Kidney epithelial cell (primary cell): ENCODE measurements around the gene E2F2. TPM values are rescaled to one million over a fixed set of nuclear protein-coding genes. Genes with fewer than 3 reads are reported as not detected.

Source experiments
- DNase-seq: peaks from one replicate; pipeline ENCODE4 v3.0.0-alpha.2; 2010; ENCODE audit warnings: low read depth
- H3K27me3 ChIP-seq: 2 replicates; pipeline ENCODE4 v1.6.0; 2011; ENCODE audit warnings: low read length; ENCODE audit not compliant: control insufficient read depth, insufficient read depth
- H3K36me3 ChIP-seq: 2 replicates; pipeline ENCODE4 v1.5.1; 2011; ENCODE audit warnings: low read length; ENCODE audit not compliant: control insufficient read depth, insufficient read depth
- H3K4me3 ChIP-seq: 2 replicates; pipeline ENCODE4 v1.5.1; 2011; ENCODE audit warnings: low read depth, mild to moderate bottlenecking, control low read depth, low read length
- total RNA-seq: library from RNA; depleted of rRNA; stranded (reverse); fragments of >200 nt; gene quantifications from 2 replicates; pipeline ENCODE4 v1.2.3, GENCODE V29; 2015
- TF ChIP-seq, protein P1 (sequence below): IDR thresholded peaks from 2 replicates; pipeline ENCODE4 v1.5.1; 2011; ENCODE audit warnings: mild to moderate bottlenecking, moderate library complexity, low read length, control low read depth, inconsistent platforms; ENCODE audit not compliant: insufficient read depth, poor library complexity, severe bottlenecking

E2F2 gene
- total RNA-seq, 1 donor from 2014 or later = 0.13 TPM

DNA sequence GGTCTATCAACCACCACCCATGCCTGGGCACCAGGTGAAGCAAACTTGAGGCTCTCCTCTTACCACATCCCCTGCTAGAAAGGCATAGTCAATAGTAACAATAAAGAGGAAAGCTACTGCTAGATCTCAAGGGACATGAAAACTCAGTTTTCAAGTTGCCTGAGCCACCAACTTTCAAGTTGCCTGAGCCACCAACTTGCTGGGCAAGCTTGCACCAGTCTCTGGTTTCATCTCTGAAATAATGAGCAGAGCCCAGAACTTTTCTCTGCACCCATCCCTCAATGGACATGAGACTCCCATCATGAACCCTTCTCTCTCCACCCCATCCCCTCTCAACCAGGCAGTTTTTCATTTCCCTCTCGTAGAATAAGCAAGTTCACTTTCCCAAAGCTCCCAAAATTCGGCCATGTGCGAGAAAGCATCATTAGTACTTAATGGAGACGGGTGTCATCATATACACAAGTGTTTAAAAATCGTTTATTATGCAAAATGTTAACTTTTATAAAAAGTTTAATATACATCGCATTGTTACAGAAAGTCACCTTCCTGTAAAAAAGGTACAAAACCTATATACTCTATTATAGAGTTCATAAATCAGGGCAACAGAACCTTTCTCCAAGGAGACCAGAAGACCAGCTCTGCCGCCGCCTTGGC, 26.6 kb upstream of the E2F2 start:
- no peak for DNase-seq
- H3K4me3 ChIP-seq = peak overlapping the region; percentile 74
- H3K36me3 ChIP-seq = no peaks in the 10 kb centered on the region
- H3K27me3 ChIP-seq = no peaks in the 10 kb centered on the region
- TF ChIP-seq, protein P1, sequence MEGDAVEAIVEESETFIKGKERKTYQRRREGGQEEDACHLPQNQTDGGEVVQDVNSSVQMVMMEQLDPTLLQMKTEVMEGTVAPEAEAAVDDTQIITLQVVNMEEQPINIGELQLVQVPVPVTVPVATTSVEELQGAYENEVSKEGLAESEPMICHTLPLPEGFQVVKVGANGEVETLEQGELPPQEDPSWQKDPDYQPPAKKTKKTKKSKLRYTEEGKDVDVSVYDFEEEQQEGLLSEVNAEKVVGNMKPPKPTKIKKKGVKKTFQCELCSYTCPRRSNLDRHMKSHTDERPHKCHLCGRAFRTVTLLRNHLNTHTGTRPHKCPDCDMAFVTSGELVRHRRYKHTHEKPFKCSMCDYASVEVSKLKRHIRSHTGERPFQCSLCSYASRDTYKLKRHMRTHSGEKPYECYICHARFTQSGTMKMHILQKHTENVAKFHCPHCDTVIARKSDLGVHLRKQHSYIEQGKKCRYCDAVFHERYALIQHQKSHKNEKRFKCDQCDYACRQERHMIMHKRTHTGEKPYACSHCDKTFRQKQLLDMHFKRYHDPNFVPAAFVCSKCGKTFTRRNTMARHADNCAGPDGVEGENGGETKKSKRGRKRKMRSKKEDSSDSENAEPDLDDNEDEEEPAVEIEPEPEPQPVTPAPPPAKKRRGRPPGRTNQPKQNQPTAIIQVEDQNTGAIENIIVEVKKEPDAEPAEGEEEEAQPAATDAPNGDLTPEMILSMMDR = no peak

DNA sequence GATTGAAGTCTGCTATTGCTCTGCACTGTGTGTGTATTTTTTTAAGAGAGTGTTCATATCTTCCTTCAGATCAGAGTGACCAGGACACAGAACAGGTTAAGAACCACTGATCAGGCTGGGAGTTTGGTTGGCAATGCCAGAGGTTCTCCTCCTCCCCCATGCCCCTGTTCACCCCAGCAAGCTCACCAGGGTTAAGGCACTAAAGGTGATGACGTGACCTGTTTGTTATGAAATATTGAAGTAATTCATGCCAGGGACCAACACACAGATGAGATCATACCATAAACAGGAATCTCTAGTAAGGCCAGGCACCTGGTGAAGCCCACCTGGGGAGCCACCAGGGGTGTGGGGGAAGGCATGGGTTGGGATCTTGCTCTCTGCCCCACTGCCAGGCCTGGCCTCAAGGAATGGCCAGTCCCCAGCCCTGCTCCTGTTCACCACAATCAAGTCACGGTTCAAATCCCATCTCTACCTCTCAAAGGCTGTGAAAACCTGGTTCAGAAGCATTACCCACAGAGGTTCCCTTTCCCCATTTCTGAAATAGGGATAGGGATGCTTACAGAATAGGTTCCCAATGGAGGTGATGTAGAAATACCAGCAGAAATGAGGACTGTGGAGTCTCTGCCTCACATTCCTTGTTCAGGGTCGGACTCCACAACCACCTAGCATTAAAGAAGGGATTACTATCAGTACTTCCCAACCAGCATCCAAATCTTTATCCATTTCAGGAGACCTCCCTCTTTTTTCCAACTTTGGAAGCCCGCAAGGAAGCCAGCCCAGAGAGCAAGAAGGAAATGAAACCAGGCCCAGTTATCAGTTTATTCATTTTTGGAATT, 25.8 kb upstream of the E2F2 start:
- TF ChIP-seq, protein P1 = no peak
- H3K27me3 ChIP-seq = no peaks in the 10 kb centered on the region
- H3K4me3 ChIP-seq = peak overlapping the region; percentile 74
- H3K36me3 ChIP-seq = no peaks in the 10 kb centered on the region
- DNase-seq = no peak

DNA sequence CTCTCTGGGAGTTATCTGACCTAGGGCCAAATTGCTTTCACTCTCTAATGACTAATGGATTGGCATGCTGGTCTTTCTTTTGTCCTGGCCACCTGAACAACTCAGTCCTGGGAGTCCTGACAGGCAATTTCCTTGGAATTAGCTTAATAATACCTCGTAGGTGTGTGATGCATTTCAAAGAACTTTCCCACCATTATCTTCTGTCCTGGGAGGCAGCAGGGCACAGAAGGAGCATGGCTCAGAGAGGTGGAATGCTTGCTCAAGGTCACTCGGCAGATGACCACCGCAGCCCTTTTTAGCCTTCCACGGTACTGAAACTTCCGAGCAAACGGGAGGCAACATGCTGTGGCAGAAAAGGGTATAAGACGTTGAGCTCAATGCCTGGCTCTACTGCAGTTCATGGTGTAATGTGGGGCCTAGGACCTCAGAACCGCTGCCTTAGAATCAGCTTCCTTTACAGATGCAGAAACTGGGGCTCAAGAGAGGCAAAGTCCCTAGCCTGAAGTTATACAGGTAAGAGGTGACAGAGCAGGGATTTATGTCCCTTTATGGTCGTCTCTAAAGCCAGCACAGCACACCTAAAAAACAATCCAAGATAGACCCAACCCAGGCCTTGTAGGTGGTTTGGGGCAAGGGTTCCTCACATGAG, 25.1 kb upstream of the E2F2 start:
- H3K36me3 ChIP-seq = no peaks in the 10 kb centered on the region
- H3K4me3 ChIP-seq = no peak overlapping the region
- TF ChIP-seq, protein P1 = no peak
- H3K27me3 ChIP-seq = no peaks in the 10 kb centered on the region
- no peak for DNase-seq

- no peak for DNase-seq
- Histone ChIP-seq H3K27me3 (no peaks in the 10 kb centered on the region), H3K4me3 (peak overlapping the region; percentile 30), H3K36me3 (no peaks in the 10 kb centered on the region)
- TF ChIP-seq, protein P1 = no peak
Observed at GRCh38 chr1:23555270-23555985, 24.4 kb upstream of the E2F2 start.

GRCh38 chr1:23554481-23555269, 23.6 kb upstream of the E2F2 start:
- peak overlapping the region; percentile 34 for H3K4me3 ChIP-seq
- H3K36me3 ChIP-seq = no peaks in the 10 kb centered on the region
- no peaks in the 10 kb centered on the region for H3K27me3 ChIP-seq
- TF ChIP-seq, protein P1 = peak; percentile 8
- DNase-seq = no peak
